ENCODE results near the gene RNF7.

DNA sequence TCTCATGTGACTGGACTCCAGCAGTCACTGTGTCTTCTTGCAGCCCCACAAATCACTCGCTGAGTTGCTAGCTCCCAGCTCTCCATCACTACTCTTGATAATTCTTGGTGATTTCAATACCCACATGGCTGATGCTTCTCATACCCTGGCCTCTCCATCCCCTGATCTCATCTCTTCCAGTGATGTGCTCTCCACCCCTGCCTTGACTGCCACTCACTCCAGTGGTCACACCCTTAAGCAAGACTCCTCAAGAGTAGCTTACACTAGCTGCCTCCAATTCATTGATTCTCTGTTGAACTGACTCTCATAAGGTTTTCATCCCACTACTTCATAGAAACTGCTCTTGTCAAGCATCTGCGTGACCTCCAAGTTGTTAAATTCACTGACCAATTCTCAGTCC is 25.9 kb downstream of the RNF7 start:
- TF ChIP-seq, protein P1, sequence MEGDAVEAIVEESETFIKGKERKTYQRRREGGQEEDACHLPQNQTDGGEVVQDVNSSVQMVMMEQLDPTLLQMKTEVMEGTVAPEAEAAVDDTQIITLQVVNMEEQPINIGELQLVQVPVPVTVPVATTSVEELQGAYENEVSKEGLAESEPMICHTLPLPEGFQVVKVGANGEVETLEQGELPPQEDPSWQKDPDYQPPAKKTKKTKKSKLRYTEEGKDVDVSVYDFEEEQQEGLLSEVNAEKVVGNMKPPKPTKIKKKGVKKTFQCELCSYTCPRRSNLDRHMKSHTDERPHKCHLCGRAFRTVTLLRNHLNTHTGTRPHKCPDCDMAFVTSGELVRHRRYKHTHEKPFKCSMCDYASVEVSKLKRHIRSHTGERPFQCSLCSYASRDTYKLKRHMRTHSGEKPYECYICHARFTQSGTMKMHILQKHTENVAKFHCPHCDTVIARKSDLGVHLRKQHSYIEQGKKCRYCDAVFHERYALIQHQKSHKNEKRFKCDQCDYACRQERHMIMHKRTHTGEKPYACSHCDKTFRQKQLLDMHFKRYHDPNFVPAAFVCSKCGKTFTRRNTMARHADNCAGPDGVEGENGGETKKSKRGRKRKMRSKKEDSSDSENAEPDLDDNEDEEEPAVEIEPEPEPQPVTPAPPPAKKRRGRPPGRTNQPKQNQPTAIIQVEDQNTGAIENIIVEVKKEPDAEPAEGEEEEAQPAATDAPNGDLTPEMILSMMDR (IDR thresholded peaks at IDR 0.05; ENCODE audit: low read length), result no peak
- no peak for TF ChIP-seq EZH2 (IDR thresholded peaks at IDR 0.05; ENCODE audit: borderline replicate concordance, low read length)

Measured in OCI-LY1 (cell line).